A549 (cell line): ENCODE data around the gene RPL39L. TPM values are rescaled to one million over a fixed set of nuclear protein-coding genes. Genes with fewer than 3 reads are reported as not detected.

Experiments used
- ATAC-seq, 2 experiments: fragments of 200-7000 bp in 1 of 2; fragments of >200 bp in 1 of 2; cut with Nextera tagmentation in 1 of 2; cut with Tn5 transposase in 1 of 2; 3 replicates each; pipeline versions ENCODE4 v1.8.0 to v1.9.1; 2018 to 2020; ENCODE audit warnings: mild to moderate bottlenecking in 1 of 2, moderate library complexity in 1 of 2
- CTCF ChIA-PET: fragments of 300-600 bp; sonication (Branson Sonifier 250); formaldehyde crosslinking; extraction: SDS; loops from one replicate; lab custom pipeline; 2021; ENCODE audit warnings: antibody characterized with exemption, inconsistent platforms; lab: Yijun Ruan, JAX
- POLR2A ChIA-PET: fragments of 350-600 bp; formaldehyde crosslinking; extraction: SDS; loops from one replicate; lab custom pipeline; 2021; ENCODE audit warnings: antibody characterized with exemption, inconsistent platforms; lab: Yijun Ruan, JAX
- DNase-seq, 2 experiments: peaks; one replicate each; pipeline versions ENCODE4 v3.0.0 to v3.0.0-alpha.2; 2011 to 2016; ENCODE audit warnings: low read depth in 1 of 2, low spot score in 1 of 2
- FAIRE-seq: peaks from 2 replicates; lab custom pipeline; 2011; peaks lifted over from hg19 to GRCh38; lab: Jason Lieb, UNC
- H3K27ac ChIP-seq, 2 experiments: fragments of >200 bp; sonication (Bioruptor Twin); formaldehyde crosslinking; 3 replicates each; pipeline ENCODE4 v1.5.1; 2016 to 2017
- H3K4me1 ChIP-seq: fragments of >200 bp; sonication (Bioruptor Twin); formaldehyde crosslinking; 3 replicates; pipeline ENCODE4 v1.6.1; 2016
- H3K4me2 ChIP-seq: fragments of >200 bp; sonication (Bioruptor Twin); formaldehyde crosslinking; 3 replicates; pipeline ENCODE4 v1.6.1; 2016
- H3K4me3 ChIP-seq: fragments of >200 bp; sonication (Bioruptor Twin); formaldehyde crosslinking; 3 replicates; pipeline ENCODE4 v1.5.1; 2016
- H3K9me3 ChIP-seq: fragments of >200 bp; sonication (Bioruptor Twin); formaldehyde crosslinking; 3 replicates; pipeline ENCODE4 v1.6.1; 2016
- CBX8 ChIP-seq: fragments of 200-600 bp; sonication (generic); IDR thresholded peaks from 2 replicates; pipeline ENCODE4 v1.6.1; 2016
- CEBPB ChIP-seq, 2 experiments: fragments of >200 bp in 1 of 2; sonication (Bioruptor Twin) in 1 of 2; formaldehyde crosslinking in 1 of 2; IDR thresholded peaks; 2 replicates each; pipeline ENCODE4 v1.6.1; 2012 to 2016
- CHD4 ChIP-seq: fragments of 200-600 bp; sonication (generic); IDR thresholded peaks from 2 replicates; pipeline ENCODE4 v1.6.1; 2016; ENCODE audit warnings: antibody characterized with exemption, mild to moderate bottlenecking, borderline replicate concordance
- EHMT2 ChIP-seq: fragments of 200-600 bp; sonication (generic); IDR thresholded peaks from 2 replicates; pipeline ENCODE4 v1.6.1; 2016; ENCODE audit warnings: antibody characterized with exemption, low read depth, mild to moderate bottlenecking, moderate library complexity
- EP300 ChIP-seq, 2 experiments: fragments of >200 bp; sonication (Bioruptor Twin); formaldehyde crosslinking; IDR thresholded peaks; 2 replicates in 1 of 2; 3 replicates in 1 of 2; pipeline ENCODE4 v1.6.1; 2016 to 2017
- ESRRA ChIP-seq: fragments of 150-350 bp; IDR thresholded peaks from 2 replicates; pipeline ENCODE4 v1.6.1; 2014; ENCODE audit warnings: mild to moderate bottlenecking, low read length, borderline replicate concordance
- FOSL2 ChIP-seq, 2 experiments: fragments of 450-650 bp in 1 of 2; fragments of >200 bp in 1 of 2; sonication (Bioruptor Twin) in 1 of 2; formaldehyde crosslinking; IDR thresholded peaks; 2 replicates each; pipeline versions ENCODE4 v1.5.0 to v1.6.1; 2016 to 2020; ENCODE audit warnings: mild to moderate bottlenecking in 1 of 2, moderate library complexity in 1 of 2
- HEYL ChIP-seq: fragments of 250-450 bp; sonication (Bioruptor Pico); IDR thresholded peaks from 2 replicates; pipeline ENCODE4 v1.8.0; 2021; ENCODE audit warnings: mild to moderate bottlenecking, moderate library complexity
- HOXB13 ChIP-seq: fragments of 250-450 bp; sonication (Bioruptor Pico); IDR thresholded peaks from 2 replicates; pipeline ENCODE4 v1.5.0; 2020; ENCODE audit warnings: low read depth, mild to moderate bottlenecking, moderate library complexity
- HOXB5 ChIP-seq: fragments of 250-450 bp; sonication (Bioruptor Pico); IDR thresholded peaks from 2 replicates; pipeline ENCODE4 v1.5.0; 2020; ENCODE audit warnings: mild to moderate bottlenecking, moderate library complexity
- JUN ChIP-seq, 2 experiments: fragments of >200 bp; sonication (Bioruptor Twin); formaldehyde crosslinking; IDR thresholded peaks; 2 replicates in 1 of 2; 3 replicates in 1 of 2; pipeline ENCODE4 v1.6.1; 2016 to 2017
- JUNB ChIP-seq: fragments of >200 bp; sonication (Bioruptor Twin); formaldehyde crosslinking; IDR thresholded peaks from 2 replicates; pipeline ENCODE4 v1.6.1; 2016
- MAZ ChIP-seq: fragments of 150-350 bp; IDR thresholded peaks from 2 replicates; pipeline ENCODE4 v1.6.1; 2014; ENCODE audit warnings: antibody characterized with exemption, low read depth, low read length, borderline replicate concordance
- NPAS2 ChIP-seq: fragments of 250-450 bp; sonication (Bioruptor Pico); IDR thresholded peaks from 2 replicates; pipeline ENCODE4 v1.8.0; 2022; ENCODE audit warnings: mild to moderate bottlenecking, moderate library complexity, borderline replicate concordance
- NR3C1 ChIP-seq: fragments of >200 bp; sonication (Bioruptor Twin); formaldehyde crosslinking; IDR thresholded peaks from 3 replicates; pipeline ENCODE4 v1.6.1; 2017
- PHF8 ChIP-seq: fragments of 200-600 bp; sonication (generic); IDR thresholded peaks from 2 replicates; pipeline ENCODE4 v1.6.1; 2016; ENCODE audit warnings: low read depth, mild to moderate bottlenecking, antibody characterized with exemption, moderate library complexity, borderline replicate concordance
- RAD21 ChIP-seq, 2 experiments: fragments of >200 bp in 1 of 2; sonication (Bioruptor Twin) in 1 of 2; formaldehyde crosslinking in 1 of 2; IDR thresholded peaks in 1 of 2; conservative IDR thresholded peaks in 1 of 2; 2 replicates in 1 of 2; 3 replicates in 1 of 2; pipeline ENCODE4 v1.6.1; 2012 to 2018; ENCODE audit warnings: inconsistent platforms in 1 of 2
- RNF2 ChIP-seq: fragments of 200-600 bp; sonication (generic); IDR thresholded peaks from 2 replicates; pipeline ENCODE4 v1.6.1; 2016; ENCODE audit warnings: low read depth, mild to moderate bottlenecking, antibody characterized with exemption, moderate library complexity, borderline replicate concordance
- SMC3 ChIP-seq: fragments of >200 bp; sonication (Bioruptor Twin); formaldehyde crosslinking; IDR thresholded peaks from 3 replicates; pipeline ENCODE4 v1.6.1; 2018; ENCODE audit warnings: inconsistent platforms
- SREBF2 ChIP-seq: fragments of 450-650 bp; IDR thresholded peaks from 2 replicates; pipeline ENCODE4 v1.6.1; 2014; ENCODE audit warnings: mild to moderate bottlenecking, moderate library complexity
- WGBS: methylation state at CpG from one replicate; pipeline ENCODE4 v1.1.6; 2017; ENCODE audit errors: missing lambda C conversion rate; 5-methylcytosine and 5-hydroxymethylcytosine counted together
- polyA plus RNA-seq, 4 experiments: library from polyadenylated mRNA; depleted of rRNA in 3 of 4; stranded (reverse); fragments of >200 nt; fragmentation: RNase III in 1 of 4; extraction: RNeasy Plus Mini Kit Qiagen cat#74134 plus additional on column Dnase treatment in 1 of 4; gene quantifications; 2 replicates in 3 of 4; 3 replicates in 1 of 4; pipeline ENCODE4 v1.2.3, GENCODE V29; 2011 to 2017
- TF ChIP-seq, protein P1 (sequence below): IDR thresholded peaks from 2 replicates; pipeline ENCODE4 v1.6.1; 2012
- TF ChIP-seq, protein P2 (sequence below): fragments of >200 bp; sonication (Bioruptor Twin); formaldehyde crosslinking; IDR thresholded peaks from 3 replicates; pipeline ENCODE4 v1.5.1; 2016
- TF ChIP-seq, protein P3 (sequence below): fragments of >200 bp; sonication (Bioruptor Twin); formaldehyde crosslinking; IDR thresholded peaks from 2 replicates; pipeline ENCODE4 v1.6.1; 2016
- TF ChIP-seq, protein P4 (sequence below): fragments of 150-350 bp; IDR thresholded peaks from 2 replicates; pipeline ENCODE4 v1.6.1; 2014; ENCODE audit warnings: low read depth, mild to moderate bottlenecking, low read length
- TF ChIP-seq, protein P5 (sequence below): fragments of 250-450 bp; sonication (Bioruptor Pico); IDR thresholded peaks from 2 replicates; pipeline ENCODE4 v1.5.0; 2021; ENCODE audit warnings: mild to moderate bottlenecking, moderate library complexity, borderline replicate concordance

Gene RPL39L
- polyA plus RNA-seq, 2 of the 4 experiments (the other 2 are of a cell fraction): 54.2 to 56.4 TPM

DNA sequence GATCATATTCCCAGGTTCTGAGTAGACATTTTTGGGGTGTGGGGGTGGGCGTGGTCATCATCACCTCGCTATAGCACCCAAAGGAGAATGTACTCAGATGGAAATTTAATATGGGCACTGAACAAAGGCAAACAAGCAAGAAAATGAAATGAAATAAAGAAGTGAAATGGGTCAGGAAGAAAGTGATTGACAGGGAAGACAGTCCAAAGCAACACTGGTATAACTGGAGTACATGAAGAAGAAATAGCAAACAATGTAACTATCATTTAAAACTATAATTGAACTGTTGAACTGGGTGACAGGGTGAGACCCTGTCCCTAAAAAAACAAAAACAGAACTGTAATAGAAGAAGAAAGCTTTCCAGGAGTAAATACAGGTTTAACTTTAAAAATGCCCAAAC, 24.8 kb downstream of the RPL39L start:
- DNase-seq: no peak
- ChIA-PET CTCF (interaction anchor here (1.1 to 4.3 kb wide), 3 partner anchors 25 to 565 kb away, joined by 3 to 28 read pairs (median 5); partner anchors contain the start of gene RPL39L), POLR2A (interaction anchor here (0.7 kb wide), 1 partner anchor 25 kb away, joined by 4 read pairs; the partner anchor contains the start of gene RPL39L)
- Histone ChIP-seq H3K4me1 (no peaks in the 10 kb centered on the region), H3K4me2 (no peak overlapping the region), H3K27ac (no peak overlapping the region), H3K9me3 (no peaks in the 10 kb centered on the region)
- no peak for ATAC-seq
- 85% methylated on average over 2 of the region's 2 CpGs for WGBS
- no peak for TF ChIP-seq JUN (IDR thresholded peaks at IDR 0.05)
- TF ChIP-seq RNF2: no peak
- no peak for TF ChIP-seq JUNB
- TF ChIP-seq SREBF2: no peak
- no peak for TF ChIP-seq CEBPB (IDR thresholded peaks at IDR 0.05)
- no peak for TF ChIP-seq HOXB13 (CRISPR knock-in tag)
- TF ChIP-seq, protein P1, sequence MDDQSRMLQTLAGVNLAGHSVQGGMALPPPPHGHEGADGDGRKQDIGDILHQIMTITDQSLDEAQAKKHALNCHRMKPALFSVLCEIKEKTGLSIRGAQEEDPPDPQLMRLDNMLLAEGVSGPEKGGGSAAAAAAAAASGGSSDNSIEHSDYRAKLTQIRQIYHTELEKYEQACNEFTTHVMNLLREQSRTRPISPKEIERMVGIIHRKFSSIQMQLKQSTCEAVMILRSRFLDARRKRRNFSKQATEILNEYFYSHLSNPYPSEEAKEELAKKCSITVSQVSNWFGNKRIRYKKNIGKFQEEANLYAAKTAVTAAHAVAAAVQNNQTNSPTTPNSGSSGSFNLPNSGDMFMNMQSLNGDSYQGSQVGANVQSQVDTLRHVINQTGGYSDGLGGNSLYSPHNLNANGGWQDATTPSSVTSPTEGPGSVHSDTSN: no peak
- TF ChIP-seq CHD4: no peak
- TF ChIP-seq HEYL: no peak
- no peak for TF ChIP-seq FOSL2 (IDR thresholded peaks at IDR 0.05)
- no peak for TF ChIP-seq FOSL2 (CRISPR knock-in tag; IDR thresholded peaks at IDR 0.05)
- no peak for TF ChIP-seq ESRRA
- TF ChIP-seq, all 56 proteins: peak for 0
- no peak for FAIRE-seq
- H3K4me3 ChIP-seq: no peak overlapping the region

DNA sequence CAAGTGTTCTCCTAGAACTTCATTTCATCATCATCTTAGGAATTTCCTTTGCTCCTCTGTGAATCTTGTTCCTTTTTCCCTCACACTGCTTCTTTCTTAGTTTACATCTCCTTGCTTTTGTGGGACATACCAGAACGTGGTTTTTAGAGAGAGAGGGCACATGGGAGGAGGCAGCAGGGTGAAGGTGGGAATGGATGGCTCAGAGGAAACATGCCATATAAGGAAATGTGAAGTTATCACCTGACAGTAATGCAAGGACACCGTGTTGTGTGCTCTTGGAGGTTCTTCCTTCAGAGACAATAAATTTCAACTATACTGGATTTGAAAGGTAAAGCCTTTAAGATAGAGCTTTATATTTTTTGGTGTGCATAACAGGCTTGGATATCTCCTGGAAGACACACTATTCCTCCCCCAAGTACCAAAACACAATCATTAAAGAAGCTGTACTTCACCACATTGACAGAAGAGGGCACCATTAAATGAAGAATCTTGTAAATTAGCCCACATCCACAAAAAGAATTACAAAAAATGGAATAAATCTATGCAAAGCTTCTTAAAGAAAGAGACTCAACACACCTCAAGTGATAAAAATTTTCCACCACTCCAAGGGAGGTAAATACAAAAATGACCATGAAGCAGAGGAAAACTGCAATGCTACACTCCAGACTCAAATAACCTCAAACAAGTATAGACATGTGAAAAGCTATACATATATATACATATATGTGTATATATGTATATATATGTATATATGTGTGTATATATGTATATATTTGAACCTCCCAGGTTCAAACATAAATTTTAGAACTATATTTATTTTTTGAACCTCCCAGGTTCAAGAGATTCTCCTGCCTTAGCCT, 26.1 kb downstream of the RPL39L start:
- ChIA-PET POLR2A (interaction anchor here (0.5 kb wide), 1 partner anchor 24 kb away, joined by 3 read pairs; no protein-coding TSS in a partner anchor), CTCF (interaction anchor here (0.8 to 4.3 kb wide), 21 partner anchors 8 to 606 kb away, joined by 3 to 32 read pairs (median 5); partner anchors contain the start of gene RPL39L)
- WGBS: 15% methylated on average over 2 of the region's 2 CpGs
- no peak overlapping the region for H3K4me2 ChIP-seq
- no peak overlapping the region for H3K4me3 ChIP-seq
- H3K4me1 ChIP-seq: no peaks in the 10 kb centered on the region
- H3K9me3 ChIP-seq: no peaks in the 10 kb centered on the region
- TF ChIP-seq RAD21 (conservative IDR thresholded peaks at IDR 0.05 in 1 of 2, IDR thresholded peaks at IDR 0.05 in 1 of 2): peak; percentile 38 to 48
- TF ChIP-seq HEYL: no peak
- no peak for TF ChIP-seq HOXB5 (CRISPR knock-in tag)
- no peak for TF ChIP-seq MAZ
- TF ChIP-seq SMC3: peak; percentile 46; the same call in 2 of the 3 replicates
- TF ChIP-seq, protein P2, sequence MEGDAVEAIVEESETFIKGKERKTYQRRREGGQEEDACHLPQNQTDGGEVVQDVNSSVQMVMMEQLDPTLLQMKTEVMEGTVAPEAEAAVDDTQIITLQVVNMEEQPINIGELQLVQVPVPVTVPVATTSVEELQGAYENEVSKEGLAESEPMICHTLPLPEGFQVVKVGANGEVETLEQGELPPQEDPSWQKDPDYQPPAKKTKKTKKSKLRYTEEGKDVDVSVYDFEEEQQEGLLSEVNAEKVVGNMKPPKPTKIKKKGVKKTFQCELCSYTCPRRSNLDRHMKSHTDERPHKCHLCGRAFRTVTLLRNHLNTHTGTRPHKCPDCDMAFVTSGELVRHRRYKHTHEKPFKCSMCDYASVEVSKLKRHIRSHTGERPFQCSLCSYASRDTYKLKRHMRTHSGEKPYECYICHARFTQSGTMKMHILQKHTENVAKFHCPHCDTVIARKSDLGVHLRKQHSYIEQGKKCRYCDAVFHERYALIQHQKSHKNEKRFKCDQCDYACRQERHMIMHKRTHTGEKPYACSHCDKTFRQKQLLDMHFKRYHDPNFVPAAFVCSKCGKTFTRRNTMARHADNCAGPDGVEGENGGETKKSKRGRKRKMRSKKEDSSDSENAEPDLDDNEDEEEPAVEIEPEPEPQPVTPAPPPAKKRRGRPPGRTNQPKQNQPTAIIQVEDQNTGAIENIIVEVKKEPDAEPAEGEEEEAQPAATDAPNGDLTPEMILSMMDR: peak; percentile 48
- no peak for ATAC-seq
- DNase-seq: peak in 1 of 2 experiments; percentile 13
- no peak for FAIRE-seq
- no peak overlapping the region for H3K27ac ChIP-seq

DNA sequence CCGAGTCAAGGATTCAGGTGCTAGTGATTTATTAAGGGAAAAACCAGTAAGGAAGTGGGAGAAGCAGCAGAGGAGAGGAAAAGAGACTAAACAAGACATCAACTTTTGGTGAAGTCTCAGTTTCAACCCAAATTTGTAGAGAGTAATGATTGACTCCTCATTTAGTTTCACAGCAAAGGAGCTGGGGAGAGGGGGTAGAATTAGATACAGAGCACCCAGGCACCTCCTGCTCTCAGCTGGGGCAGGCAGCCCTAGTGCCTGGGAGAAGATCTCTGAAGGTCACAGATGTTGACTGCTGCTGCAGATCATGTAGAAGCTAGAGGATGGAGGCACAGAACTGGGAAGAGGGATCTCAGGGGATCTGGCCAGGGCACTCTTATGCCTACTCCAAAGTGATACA, 29.1 kb downstream of the RPL39L start:
- Histone ChIP-seq H3K4me3 (no peak overlapping the region), H3K4me1 (no peaks in the 10 kb centered on the region), H3K4me2 (no peak overlapping the region), H3K9me3 (no peaks in the 10 kb centered on the region), H3K27ac (no peak overlapping the region)
- ATAC-seq: no peak
- DNase-seq: no peak
- POLR2A ChIA-PET: no interaction called here
- CTCF ChIA-PET: interaction anchor here (0.6 to 0.9 kb wide), 4 partner anchors 10 to 110 kb away, joined by 3 to 5 read pairs (median 3); no protein-coding TSS in a partner anchor
- WGBS: 43% methylated on average over 1 of the region's 1 CpG
- no peak for FAIRE-seq
- TF ChIP-seq, protein P3, sequence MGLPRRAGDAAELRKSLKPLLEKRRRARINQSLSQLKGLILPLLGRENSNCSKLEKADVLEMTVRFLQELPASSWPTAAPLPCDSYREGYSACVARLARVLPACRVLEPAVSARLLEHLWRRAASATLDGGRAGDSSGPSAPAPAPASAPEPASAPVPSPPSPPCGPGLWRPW: no peak
- TF ChIP-seq CBX8 (no peak), EHMT2 (no peak), NPAS2 (CRISPR knock-in tag) (no peak), JUN (IDR thresholded peaks at IDR 0.05) (no peak), PHF8 (no peak), NR3C1 (no peak), RAD21 (conservative IDR thresholded peaks at IDR 0.05 in 1 of 2, IDR thresholded peaks at IDR 0.05 in 1 of 2) (no peak), EP300 (IDR thresholded peaks at IDR 0.05) (no peak)
- TF ChIP-seq, protein P4, sequence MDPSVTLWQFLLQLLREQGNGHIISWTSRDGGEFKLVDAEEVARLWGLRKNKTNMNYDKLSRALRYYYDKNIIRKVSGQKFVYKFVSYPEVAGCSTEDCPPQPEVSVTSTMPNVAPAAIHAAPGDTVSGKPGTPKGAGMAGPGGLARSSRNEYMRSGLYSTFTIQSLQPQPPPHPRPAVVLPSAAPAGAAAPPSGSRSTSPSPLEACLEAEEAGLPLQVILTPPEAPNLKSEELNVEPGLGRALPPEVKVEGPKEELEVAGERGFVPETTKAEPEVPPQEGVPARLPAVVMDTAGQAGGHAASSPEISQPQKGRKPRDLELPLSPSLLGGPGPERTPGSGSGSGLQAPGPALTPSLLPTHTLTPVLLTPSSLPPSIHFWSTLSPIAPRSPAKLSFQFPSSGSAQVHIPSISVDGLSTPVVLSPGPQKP: no peak
- TF ChIP-seq, protein P5, sequence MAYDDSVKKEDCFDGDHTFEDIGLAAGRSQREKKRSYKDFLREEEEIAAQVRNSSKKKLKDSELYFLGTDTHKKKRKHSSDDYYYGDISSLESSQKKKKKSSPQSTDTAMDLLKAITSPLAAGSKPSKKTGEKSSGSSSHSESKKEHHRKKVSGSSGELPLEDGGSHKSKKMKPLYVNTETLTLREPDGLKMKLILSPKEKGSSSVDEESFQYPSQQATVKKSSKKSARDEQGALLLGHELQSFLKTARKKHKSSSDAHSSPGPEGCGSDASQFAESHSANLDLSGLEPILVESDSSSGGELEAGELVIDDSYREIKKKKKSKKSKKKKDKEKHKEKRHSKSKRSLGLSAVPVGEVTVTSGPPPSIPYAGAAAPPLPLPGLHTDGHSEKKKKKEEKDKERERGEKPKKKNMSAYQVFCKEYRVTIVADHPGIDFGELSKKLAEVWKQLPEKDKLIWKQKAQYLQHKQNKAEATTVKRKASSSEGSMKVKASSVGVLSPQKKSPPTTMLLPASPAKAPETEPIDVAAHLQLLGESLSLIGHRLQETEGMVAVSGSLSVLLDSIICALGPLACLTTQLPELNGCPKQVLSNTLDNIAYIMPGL (CRISPR knock-in tag): no peak
